Thyroid gland (tissue), 4 donors: ENCODE measurements around the gene SMKR1.

Experiments
- CTCF ChIP-seq, 6 experiments: fragments of 200-600 bp in 3 of 6; fragments of 450-650 bp in 3 of 6; sonication (generic) in 3 of 6; IDR thresholded peaks; one replicate each; pipeline ENCODE4 v1.5.1; 2016 to 2019; ENCODE audit warnings: antibody characterized with exemption in 6 of 6, mild to moderate bottlenecking in 2 of 6, inconsistent platforms in 1 of 6, moderate library complexity in 1 of 6
- POLR2A ChIP-seq, 2 donors: fragments of 450-650 bp; IDR thresholded peaks; one replicate each; pipeline ENCODE4 v1.6.1; 2017; ENCODE audit warnings: antibody characterized with exemption in 2 of 2, mild to moderate bottlenecking in 2 of 2, moderate library complexity in 1 of 2

- TF ChIP-seq CTCF (IDR thresholded peaks at IDR 0.05) (no peak), POLR2A (IDR thresholded peaks at IDR 0.05) (no peak)
Observed at GRCh38 chr7:129561677-129562359, 59.5 kb downstream of the SMKR1 start.
